K562 (cell line): Measurements from ENCODE around the gene PREX1.

Source experiments
- BRCA1 ChIP-seq, 2 experiments: fragments of 450-650 bp in 1 of 2; sonication (generic) in 1 of 2; formaldehyde crosslinking in 1 of 2; IDR thresholded peaks; 2 replicates each; pipeline versions ENCODE4 v1.5.0 to v1.6.1; 2017 to 2020; ENCODE audit warnings: mild to moderate bottlenecking in 1 of 2, missing genetic modification reagents in 1 of 2
- BRD9 ChIP-seq: fragments of 450-650 bp; IDR thresholded peaks from 2 replicates; pipeline ENCODE4 v1.6.1; 2018; ENCODE audit warnings: low read depth; ENCODE audit not compliant: partially characterized antibody
- CEBPB ChIP-seq: fragments of 450-650 bp; IDR thresholded peaks from 2 replicates; pipeline ENCODE4 v1.6.1; 2016; ENCODE audit warnings: missing genetic modification characterization, missing compliant biosample characterization
- KLF1 ChIP-seq: fragments of 450-650 bp; IDR thresholded peaks from 2 replicates; pipeline ENCODE4 v1.6.1; 2016; ENCODE audit warnings: missing genetic modification characterization, missing compliant biosample characterization
- POLR2AphosphoS5 ChIP-seq: IDR thresholded peaks from 2 replicates; pipeline ENCODE4 v1.6.1; 2011; ENCODE audit warnings: mild to moderate bottlenecking, low read depth, low read length, moderate library complexity; ENCODE audit not compliant: control insufficient read depth, insufficient read depth
- RHOXF2B ChIP-seq: fragments of 250-450 bp; sonication (Bioruptor Pico); conservative IDR thresholded peaks from 2 replicates; pipeline ENCODE4 v1.5.1; 2021
- SPI1 ChIP-seq: IDR thresholded peaks from 2 replicates; pipeline ENCODE4 v1.6.1; 2011; ENCODE audit warnings: low read depth, low read length, control low read depth, borderline replicate concordance
- TEAD1 ChIP-seq, 2 experiments: fragments of 450-650 bp in 1 of 2; sonication (generic) in 1 of 2; formaldehyde crosslinking; IDR thresholded peaks; 2 replicates each; pipeline versions ENCODE4 v1.4.0 to v1.8.0; 2020 to 2022; ENCODE audit warnings: mild to moderate bottlenecking in 2 of 2, missing genetic modification reagents in 1 of 2
- ZNF274 ChIP-seq: IDR thresholded peaks from 2 replicates; pipeline ENCODE4 v1.6.1; 2011; ENCODE audit warnings: low read depth, mild to moderate bottlenecking, low read length, moderate library complexity, borderline replicate concordance
- ZNF561 ChIP-seq: fragments of 450-650 bp; formaldehyde crosslinking; conservative IDR thresholded peaks from 2 replicates; pipeline ENCODE4 v1.4.0; 2020; ENCODE audit warnings: mild to moderate bottlenecking, moderate library complexity
- TF ChIP-seq, protein P1 (sequence below), 3 experiments: IDR thresholded peaks in 2 of 3; conservative IDR thresholded peaks in 1 of 3; 2 replicates each; pipeline ENCODE4 v1.5.1; 2011 to 2012; ENCODE audit warnings: low read length in 3 of 3, mild to moderate bottlenecking in 3 of 3, control low read depth in 2 of 3, improper control_type of control experiment in 1 of 3, inconsistent platforms in 1 of 3, low read depth in 1 of 3, mixed read lengths in 1 of 3, moderate library complexity in 1 of 3; ENCODE audit not compliant: insufficient read depth in 2 of 3

DNA sequence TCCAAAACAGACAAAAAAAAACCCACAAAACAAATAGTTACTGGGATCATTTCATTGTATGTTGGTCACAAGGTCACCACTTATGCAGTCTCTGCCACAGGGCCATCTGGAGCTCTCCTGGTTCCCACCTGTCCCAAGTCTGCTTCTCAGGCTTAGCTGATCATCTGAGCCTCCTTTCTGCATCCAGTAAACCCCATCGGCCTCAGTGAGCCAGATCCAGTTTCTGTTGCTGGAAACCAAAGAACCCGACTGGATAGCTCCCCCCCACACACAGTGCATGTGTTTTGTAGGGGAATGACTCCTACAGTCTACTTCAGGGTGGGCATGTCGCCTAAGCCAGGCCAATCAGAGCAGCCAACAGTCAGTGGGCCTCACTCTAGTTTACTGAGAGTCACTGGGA is 233.3 kb downstream of the PREX1 start:
- TF ChIP-seq, protein P1, sequence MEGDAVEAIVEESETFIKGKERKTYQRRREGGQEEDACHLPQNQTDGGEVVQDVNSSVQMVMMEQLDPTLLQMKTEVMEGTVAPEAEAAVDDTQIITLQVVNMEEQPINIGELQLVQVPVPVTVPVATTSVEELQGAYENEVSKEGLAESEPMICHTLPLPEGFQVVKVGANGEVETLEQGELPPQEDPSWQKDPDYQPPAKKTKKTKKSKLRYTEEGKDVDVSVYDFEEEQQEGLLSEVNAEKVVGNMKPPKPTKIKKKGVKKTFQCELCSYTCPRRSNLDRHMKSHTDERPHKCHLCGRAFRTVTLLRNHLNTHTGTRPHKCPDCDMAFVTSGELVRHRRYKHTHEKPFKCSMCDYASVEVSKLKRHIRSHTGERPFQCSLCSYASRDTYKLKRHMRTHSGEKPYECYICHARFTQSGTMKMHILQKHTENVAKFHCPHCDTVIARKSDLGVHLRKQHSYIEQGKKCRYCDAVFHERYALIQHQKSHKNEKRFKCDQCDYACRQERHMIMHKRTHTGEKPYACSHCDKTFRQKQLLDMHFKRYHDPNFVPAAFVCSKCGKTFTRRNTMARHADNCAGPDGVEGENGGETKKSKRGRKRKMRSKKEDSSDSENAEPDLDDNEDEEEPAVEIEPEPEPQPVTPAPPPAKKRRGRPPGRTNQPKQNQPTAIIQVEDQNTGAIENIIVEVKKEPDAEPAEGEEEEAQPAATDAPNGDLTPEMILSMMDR (IDR thresholded peaks at IDR 0.05 in 2 of 3, conservative IDR thresholded peaks at IDR 0.05 in 1 of 3; ENCODE audit: insufficient read depth in 2 of 3, low read depth in 1 of 3, low read length in 3 of 3) = no peak
- TF ChIP-seq CEBPB (no peak), RHOXF2B (CRISPR knock-in tag) (no peak), KLF1 (no peak), SPI1 (no peak), POLR2AphosphoS5 (no peak), BRCA1 (IDR thresholded peaks at IDR 0.05) (no peak), BRCA1 (CRISPR knock-in tag; IDR thresholded peaks at IDR 0.05) (no peak), ZNF561 (CRISPR knock-in tag) (no peak), TEAD1 (CRISPR knock-in tag; IDR thresholded peaks at IDR 0.05) (no peak), ZNF274 (no peak), BRD9 (no peak)
